Cerebellar nuclear complex (tissue), 1 donor: ENCODE measurements around the gene OGFOD2.
"Not testable (repeated sequence)": the region's sequence is repeated elsewhere in the genome, so short reads cannot be mapped to it uniquely, and the experiment has no call there.

Experiments
- DNase-seq, 2 experiments: peaks; one replicate each; lab custom pipeline; 2025; lab: John Stamatoyannopoulos, UW

OGFOD2 gene

DNA sequence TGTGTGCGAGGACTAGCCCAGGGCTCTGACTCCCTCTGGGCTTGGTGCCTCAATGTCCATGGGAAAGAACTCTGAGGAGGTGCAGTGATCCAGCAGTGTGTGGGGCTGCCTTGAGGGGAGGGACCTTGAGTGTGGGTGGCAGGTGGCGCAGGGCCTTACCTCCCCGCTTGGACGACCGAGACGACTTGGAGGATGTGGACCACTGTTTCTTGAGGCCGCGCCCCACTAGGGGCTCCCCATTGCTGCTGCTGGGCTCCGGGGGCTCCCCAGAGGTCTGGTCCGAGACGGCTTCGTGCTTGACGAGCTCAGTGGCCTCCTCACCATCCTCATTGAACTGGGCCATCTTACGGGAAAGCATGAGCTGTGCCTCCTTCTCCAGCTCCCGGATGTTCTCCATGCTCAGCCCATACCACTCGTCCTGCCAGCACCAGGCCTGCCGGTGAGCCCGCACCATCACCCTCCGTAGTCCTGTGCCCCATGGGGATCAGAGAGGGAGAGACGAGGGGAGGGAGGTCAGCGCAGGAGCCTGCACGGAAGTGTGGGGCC is 30.1 kb downstream of the OGFOD2 start:
- no peak for DNase-seq

DNA sequence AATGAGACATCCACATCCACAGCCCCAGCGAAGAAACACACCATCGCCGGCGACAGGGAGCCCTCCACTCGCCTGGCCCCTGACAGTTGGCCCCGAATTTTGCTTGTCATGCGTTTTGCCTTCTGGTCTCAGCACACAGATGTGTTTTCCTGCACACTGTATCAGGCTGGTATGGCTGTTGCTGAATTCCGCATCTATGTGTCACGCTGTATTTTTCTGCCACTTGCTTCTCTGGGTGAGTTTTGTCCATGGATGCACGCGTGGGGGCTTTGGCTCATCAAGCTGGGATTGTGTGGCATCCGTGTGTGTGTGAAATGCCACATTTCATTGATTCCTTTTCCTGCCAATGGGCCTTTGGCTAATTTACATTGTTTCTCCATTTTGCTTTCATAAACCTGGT is 31.9 kb downstream of the OGFOD2 start:
- DNase-seq = no peak

DNA sequence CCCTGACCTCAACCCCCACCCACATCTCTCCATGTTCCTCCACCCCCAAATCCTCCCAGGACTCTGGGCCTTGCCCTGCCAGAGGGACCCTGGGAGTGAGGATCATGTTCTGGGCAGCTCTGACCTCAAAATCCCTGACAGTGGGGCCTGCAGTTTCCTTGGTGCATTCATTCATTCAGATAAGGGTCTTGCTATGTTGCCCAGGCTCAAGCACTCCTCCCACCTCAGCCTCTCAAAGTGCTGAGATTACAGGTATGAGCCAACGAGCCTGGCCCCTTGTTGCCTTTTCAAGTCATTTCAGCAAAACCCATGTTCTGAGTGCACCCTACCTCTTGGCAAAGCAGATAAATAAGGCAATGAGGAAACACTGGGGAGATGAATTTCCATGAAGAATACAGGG is 35.1 kb downstream of the OGFOD2 start:
- no peak for DNase-seq

DNA sequence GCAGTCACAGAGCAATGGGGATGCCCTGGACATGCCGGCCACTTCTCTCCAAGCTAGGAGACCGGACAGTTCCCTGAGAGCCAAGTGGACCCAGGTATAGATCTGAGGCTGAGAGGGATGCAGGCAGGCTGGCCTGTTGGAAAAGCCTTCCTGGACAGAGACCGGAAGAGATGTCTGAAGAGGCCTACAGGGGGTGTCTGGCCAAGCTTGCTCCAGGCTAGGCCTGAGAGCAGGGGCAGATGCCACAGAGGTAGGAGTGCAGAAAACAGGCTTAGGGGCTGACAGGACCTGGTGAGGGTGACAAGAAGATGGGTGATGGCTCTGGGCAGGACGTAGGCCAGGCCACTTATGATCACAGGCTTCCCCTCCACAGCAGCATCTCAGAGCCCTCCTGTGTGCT is 35.6 kb downstream of the OGFOD2 start:
- no peak for DNase-seq

DNA sequence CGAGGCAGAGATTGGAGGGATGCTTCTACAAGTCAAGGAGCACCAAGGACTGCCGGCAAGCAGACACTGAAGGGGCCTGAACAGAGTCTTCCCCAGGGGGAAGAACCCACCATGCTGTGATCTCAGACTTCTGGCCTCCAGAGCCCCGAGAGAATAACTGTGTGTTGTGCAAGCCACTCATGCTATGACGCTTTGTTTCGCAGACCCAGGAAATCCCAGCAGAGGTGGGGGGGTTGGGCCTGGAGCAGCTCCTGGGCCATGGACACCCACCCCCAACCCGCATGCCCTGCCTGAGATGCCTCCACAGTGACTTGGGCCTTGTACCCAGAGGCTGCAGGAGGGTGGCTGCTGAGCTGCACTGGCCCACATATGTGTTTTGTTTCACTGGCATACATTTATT is 36.7 kb downstream of the OGFOD2 start:
- DNase-seq = no peak

DNA sequence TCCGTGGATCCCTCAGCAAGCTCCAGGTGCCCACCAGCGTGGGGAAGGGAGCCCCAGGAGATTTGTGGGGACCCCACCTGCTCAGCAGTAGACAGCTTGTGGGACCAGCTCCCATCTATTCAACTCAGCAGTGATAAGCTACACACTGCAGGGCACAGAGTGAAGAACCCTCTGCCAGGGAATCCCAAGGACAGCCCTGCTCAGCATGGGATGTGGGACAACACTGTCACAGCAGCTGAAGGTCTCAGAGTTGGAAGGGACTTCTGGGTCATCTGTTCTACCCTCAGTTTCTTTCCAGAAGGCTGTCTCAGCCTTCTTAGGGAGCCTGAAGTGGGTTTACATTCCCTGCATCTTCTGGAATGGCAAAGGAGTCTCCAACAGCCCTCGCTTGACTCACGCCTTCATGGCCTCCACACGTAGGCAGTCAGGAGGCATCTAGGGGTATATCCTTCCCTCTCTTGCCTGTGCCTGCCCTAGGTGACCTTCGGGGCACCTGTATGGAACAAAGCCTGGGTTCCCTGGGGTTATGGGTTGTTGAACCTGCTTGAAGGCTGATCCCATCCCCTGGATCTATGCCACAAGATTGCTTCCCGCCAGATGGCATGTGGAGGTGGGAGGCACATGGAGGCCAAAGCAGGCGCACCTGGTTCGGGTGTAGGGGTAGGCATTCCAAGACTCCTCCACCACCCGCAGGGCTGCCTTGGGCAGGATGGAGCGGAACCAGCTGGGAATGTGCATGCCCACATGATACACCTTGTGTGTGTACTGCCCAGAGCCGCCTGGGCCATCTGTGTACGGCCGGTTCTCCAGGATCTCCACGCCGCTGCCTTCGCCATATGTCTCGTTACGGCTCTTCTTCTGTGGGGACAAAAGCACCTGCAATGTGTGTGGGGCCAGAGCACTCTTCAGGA is 38.4 kb downstream of the OGFOD2 start:
- peak; percentile 42 to 80 for DNase-seq

DNA sequence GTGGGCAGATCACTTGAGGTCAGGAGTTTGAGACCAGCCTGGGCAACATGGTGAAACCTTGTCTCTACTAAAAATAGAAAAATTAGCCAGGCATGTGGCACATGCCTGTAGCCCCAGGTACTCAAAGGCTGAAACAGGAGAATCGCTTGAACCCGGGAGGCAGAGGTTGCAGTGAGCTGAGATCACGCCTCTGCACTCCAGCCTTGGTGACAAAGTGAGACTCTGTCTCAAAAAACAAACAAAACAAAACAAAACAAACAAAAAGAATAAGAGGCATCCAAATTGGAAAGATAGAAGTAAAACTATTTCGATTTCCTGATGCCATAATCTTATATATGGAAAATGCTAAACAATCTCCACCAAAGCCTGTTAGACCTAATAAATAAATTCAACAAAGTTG is 39.4 kb downstream of the OGFOD2 start:
- not testable (repeated sequence) for DNase-seq

DNA sequence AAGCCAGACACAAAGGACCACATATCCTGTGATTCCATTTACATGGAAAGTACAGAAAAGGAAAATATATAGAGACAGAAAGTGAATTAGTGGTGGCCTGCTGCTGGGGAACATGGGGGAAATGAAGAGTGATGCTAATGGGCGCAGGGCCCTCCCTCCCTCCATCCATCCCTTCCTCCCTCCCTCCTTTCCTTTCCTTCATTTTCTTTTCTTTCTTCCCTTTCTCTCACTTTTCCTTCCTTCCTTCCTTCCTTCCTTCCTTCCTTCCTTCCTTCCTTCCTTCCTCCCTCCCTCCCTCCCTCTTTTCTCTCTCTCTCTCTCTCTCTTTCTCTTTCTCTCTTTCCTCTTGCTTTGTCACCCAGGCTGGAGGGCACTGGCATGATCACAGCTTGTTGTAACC is 42.7 kb downstream of the OGFOD2 start:
- no peak for DNase-seq

DNA sequence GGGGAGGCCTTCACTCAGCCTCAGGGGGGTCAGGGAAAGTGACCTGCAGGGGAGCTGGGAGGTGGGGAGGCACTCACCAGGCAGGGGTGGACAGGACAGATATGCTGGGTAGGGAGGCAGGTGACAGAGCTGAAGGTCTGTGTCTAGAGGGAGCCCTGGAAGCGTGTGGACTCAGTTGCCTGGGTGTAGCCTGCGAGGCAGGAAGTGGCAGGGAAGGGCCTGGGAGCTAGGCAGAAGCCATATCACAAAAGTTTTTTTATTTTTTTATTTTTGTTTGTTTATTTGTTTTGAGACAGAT is 44.7 kb downstream of the OGFOD2 start:
- no peak for DNase-seq

DNA sequence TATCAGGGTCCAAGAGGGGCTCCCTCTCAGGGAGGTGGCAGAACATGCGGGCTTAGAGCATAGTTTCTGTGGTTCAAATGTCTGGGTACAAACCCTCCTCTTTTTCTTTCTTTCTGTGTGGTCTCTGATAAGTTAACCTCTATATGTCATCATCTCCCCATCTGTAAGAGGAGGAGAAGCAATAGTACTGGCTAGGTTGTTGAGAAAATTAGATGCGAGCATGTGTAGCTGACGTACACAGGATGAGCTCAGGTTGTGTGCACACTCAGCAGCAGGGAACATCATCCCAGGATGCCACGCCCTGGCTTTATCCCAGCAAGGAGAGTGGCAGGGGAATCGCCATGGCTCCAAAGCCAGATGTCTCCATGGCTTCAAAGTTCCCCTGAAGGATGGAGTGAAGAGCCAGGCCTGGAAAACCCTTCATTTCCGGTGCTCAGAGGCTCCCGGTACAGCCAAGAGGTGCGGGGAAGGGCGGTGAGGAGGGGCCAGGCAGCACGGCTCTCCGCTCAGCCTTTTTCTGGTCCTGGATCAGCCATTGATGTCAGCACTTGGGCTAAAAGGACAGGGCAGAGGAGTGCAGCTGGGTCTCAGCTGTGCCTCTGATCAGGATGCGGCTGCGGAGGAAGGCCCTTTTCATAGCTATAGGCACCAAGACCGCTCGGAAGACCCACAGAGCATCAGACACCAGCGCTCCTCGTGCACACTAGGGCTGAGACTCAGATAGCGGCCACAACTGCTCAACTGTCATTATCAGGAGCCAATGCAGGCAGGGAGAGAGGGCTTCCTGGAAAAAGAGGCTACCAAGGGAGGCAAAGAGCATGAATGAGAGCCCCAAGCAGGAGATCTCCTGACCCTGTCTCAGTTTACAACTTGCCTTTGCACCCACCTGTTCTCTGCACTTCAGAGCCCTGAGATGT is 46.9 kb downstream of the OGFOD2 start:
- no peak for DNase-seq

DNA sequence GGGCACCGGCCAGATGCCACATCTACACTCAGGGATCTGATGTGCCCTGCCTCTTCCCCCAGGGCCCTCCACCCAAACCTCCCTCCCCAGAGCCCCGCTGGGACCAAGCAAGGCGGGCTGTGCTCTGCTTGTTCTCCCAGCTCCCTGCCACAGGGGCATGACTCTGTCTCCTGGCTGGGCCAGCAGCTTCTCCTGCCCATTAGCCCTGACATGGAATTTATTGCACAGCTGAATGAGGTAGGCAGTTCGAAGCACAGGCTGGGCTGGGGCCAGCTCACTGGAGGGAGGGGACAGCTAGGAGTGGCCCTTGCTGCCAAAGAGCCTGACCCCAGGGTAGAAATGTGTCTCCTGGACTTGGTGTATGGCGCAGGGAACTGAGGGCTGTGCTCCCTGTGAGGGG is 47.8 kb downstream of the OGFOD2 start:
- no peak for DNase-seq

DNA sequence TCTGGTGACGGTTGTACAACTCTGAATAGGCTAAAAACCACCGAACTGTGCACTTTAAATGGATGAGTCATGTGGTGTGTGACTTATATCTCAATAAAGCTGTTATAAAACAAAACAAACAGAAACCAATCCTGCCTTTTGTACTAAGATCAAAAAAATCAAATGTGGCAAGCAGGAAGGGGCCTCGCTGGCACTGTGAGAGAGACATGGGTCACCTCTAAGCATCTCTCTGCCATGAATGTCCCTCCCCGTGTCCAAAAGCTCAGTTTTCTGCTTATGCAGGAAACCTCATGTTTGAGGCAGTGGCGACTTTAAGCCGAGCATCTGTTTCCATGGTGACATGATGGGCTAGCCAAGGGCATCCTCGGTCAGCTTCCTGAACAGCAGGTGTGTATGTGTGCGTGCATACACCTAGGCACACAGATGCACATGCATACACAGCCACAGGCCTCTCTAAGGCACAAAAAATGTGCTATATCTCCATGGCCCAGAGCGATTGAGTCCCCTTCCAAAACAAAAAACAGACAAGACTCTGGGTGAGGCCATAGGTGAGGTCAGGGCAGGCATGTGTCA is 49.9 kb downstream of the OGFOD2 start:
- no peak for DNase-seq

DNA sequence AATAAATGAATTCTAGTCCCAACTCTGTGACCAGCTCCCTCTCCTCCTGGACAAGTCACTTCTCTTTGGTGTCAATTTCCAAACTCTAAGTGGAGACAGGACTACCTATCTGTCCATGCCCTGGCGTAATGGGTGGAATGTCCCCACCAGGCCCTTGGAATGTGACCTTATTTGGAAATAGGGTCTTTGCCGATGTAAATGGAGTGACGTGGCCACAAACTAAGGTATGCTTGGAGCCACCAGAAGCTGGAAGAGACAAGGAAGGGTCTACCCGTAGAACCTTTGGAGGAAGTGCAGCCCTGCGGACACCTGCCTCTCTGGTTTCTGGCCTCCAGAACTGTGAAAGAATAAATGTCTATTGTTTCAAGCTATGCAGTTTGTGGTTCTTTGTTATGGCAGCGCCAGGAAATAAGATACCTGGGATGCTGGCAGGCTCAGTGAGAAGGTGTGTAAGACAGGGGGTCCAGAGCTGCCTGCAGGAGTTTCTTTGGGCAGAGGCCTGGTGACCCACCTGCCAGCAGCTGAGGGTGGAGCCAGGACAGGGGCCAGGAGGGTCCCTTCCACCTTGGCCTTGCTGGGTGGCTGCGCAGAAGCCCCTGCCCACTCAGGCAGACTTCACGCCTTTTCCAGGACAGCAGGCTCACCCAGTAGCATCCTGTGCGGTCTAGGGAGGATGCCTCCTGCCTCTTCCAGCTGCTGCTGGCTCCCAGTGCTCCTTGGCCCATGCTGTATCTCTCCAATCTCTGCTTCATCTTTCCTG is 51.2 kb downstream of the OGFOD2 start:
- DNase-seq = no peak

DNA sequence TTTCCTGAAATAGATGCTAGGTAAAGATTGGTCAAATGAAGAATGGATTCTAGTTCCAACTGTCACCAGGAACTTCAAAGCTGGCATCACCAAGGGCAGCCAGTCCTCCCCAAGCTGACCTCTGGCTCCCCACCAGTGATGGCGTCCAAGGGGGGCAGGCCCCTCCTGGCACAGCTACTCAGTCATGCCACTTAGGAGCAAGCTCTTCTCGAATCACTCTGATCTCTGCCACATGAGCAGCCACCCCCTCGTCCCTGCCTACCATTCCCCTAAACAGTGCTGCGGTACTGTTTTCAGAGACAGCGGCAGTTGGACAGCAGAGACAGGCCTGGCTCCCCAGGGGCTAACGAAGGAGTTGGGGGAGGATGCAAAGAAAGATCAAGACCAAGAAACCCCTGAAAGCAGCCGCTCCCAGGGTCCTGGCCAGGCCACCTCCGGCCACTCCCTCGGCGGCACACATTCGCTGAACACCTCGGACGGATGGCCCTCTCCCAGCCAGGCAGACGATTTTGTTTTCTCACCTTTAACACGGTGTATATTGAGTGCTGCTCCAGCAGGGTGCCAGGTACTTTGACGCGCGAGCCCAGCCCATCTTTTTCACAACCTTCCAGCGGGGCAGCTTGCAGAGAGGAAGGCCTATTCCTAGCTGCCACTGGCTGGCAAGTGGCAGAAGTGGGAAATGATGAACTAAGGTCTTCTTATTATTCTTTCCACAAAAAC is 52.8 kb downstream of the OGFOD2 start:
- DNase-seq = no peak

DNA sequence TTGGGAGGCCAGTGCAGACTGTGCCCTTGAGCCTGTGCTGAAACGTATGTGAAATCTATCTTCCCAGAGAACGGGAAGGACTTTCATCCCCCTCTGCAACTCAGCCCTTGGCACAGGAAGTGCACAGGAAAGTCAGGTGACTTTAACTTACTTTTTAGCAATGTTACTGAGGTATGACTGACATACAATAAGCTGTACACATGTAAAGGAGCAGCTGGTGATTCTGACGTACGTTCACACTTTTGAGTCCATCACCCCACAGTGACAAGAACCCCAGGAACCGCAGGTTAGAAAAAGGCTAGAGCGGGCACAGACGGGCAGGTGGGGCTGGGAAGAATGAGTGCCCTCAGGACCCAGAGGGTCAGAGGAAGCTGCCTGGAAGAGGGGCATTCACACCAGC is 53.4 kb downstream of the OGFOD2 start:
- DNase-seq = no peak

DNA sequence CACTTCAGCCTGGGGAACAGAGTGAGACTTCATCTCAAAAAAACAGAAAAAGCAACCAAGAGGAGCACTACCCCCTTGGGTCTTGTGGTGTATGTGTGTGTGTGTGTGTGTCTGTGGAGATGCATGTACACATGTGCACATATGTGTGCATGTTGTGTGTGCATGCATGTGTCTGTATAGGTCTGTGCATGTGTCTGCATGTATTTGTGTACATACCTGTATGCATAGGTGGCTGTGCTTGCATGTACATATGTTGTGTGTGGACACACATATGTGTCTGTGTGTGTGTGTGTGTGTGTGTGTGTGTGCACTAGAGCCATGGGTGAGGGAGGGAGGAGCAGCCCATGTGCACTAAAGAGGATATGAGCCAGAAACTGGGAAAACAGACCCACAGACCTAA is 54.5 kb downstream of the OGFOD2 start:
- DNase-seq = no peak
